HFF-Myc (cell line): ENCODE results near the gene CNPY1.

Source experiments
- DNase-seq: peaks from one replicate; pipeline ENCODE4 v3.0.0-alpha.2; 2011; ENCODE audit warnings: low read depth; ENCODE audit errors: extremely low read depth
- H3K4me3 ChIP-seq: replicated peaks from 2 replicates; pipeline ENCODE4 v1.5.1; 2011; ENCODE audit warnings: low read depth, mild to moderate bottlenecking, control low read depth, low read length
- TF ChIP-seq, protein P1 (sequence below): IDR thresholded peaks from 2 replicates; pipeline ENCODE4 v1.5.1; 2012; ENCODE audit warnings: mild to moderate bottlenecking, low read depth, low read length, control low read depth; ENCODE audit errors: missing control alignments

The CNPY1 gene

DNA sequence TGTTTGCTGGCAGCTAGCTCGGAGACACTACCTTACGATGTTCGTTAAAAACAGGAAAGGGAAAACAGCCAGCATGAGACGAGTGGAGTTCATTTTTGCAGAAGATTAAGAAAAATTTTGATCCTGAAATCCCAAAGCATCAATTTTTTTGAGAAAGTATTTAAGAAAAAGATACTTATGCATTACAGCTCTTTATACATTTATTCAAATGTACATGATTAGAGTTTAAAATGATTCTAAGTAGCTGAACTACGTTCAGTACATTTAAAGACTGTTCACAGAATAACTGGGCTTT lies 34.7 kb downstream of the CNPY1 start:
- H3K4me3 ChIP-seq, result no peak overlapping the region
- no peak for DNase-seq

DNA sequence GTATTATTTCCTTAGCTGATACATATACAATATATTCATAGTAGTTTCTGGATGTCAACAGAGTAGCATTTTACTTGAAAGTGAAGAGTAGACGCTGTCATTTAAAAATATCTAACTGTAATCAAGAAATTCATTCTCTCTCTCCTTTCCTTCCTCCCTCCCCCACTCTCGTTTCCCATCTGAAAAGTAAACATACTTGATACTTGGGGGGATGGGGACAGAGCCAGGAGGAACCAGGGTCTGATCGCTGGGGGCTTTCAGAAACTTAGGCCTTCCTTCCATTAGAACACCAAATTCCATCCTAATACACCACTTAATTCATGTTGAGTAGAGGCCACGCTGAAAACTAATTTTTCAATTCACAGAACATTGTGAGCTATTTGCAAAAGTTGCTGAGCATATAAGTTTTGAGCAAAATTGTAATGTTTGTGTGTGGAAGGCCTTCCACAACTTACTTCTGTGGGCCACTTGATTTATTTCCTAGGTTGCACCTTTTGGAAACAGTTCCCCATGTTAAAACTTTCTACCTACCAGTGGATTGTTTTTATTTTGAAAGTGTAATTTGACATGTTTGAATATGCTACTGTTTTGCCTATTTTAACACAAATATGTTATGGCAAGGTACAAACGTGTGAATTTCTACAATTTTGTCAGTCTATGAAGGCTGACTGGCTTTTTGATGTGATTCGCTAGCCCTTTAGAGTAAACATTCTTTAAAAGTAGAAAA lies 35.2 kb downstream of the CNPY1 start:
- no peak for DNase-seq
- TF ChIP-seq, protein P1, sequence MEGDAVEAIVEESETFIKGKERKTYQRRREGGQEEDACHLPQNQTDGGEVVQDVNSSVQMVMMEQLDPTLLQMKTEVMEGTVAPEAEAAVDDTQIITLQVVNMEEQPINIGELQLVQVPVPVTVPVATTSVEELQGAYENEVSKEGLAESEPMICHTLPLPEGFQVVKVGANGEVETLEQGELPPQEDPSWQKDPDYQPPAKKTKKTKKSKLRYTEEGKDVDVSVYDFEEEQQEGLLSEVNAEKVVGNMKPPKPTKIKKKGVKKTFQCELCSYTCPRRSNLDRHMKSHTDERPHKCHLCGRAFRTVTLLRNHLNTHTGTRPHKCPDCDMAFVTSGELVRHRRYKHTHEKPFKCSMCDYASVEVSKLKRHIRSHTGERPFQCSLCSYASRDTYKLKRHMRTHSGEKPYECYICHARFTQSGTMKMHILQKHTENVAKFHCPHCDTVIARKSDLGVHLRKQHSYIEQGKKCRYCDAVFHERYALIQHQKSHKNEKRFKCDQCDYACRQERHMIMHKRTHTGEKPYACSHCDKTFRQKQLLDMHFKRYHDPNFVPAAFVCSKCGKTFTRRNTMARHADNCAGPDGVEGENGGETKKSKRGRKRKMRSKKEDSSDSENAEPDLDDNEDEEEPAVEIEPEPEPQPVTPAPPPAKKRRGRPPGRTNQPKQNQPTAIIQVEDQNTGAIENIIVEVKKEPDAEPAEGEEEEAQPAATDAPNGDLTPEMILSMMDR, result no peak
- no peak overlapping the region for H3K4me3 ChIP-seq

More for the DNA sequence above, 34.7 kb downstream of the CNPY1 start:
- TF ChIP-seq, protein P1, result no peak

DNA sequence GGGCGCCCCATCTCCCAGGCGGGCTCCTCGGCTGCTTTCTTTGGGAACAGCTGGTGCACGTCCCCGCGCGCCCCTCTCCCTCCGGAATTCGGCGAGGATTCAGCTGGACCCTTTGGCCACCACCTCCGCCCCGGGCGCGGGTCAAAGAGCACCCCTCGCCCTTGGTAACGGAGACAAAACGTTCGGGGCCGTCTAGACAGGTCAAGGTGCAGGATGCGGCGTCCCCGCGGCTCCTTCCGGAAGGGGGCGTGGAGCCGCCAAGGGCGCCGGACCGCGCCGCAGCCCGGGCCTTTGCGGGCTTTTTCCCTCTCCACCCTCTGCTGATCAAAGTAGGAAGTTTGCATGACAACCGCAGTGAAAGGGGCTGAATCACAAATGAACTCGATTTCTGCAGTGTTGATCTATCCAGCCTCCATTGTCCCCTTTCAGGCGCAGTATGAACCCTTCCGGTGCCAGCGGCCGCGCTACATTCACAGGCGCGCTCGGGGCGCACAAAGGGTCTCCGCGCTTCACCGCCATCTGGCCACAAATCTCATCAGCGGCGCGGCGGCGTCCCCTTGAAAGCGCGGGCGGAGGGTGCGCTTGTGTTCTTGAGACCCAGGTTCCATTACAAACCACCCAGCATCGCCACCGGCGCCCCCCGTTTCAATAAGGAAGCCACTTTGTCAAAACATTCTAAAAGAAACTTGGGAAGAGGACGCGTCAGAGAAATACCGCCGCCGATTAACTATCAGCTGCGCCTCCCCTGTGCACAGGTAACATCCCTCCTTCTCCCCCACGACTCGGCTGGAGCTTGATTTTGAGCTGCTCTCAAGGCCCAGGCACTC lies 36.4 kb downstream of the CNPY1 start:
- DNase-seq, result no peak

DNA sequence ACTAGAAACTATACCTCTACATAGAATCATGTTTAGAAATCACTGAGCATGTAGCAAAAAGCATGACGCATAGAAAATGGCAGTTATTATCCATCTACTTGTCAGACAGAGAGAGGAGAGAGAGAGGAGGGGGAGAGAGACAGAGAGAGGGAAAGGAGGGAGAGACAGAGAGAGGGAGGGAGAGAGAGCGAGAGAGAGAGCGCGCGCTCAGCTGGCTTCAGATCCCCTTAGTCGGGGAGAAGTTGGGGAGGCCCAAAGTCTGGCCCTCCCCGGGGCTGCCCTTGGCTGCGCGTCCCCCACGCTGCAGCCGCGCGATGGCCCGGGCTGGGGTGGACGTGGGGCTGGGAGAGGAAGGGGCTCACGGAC lies 37.0 kb downstream of the CNPY1 start:
- TF ChIP-seq, protein P1, result no peak
- no peak overlapping the region for H3K4me3 ChIP-seq
- DNase-seq, result no peak

More for the DNA sequence above, 36.4 kb downstream of the CNPY1 start:
- TF ChIP-seq, protein P1, result no peak
- H3K4me3 ChIP-seq, result no peak overlapping the region

DNA sequence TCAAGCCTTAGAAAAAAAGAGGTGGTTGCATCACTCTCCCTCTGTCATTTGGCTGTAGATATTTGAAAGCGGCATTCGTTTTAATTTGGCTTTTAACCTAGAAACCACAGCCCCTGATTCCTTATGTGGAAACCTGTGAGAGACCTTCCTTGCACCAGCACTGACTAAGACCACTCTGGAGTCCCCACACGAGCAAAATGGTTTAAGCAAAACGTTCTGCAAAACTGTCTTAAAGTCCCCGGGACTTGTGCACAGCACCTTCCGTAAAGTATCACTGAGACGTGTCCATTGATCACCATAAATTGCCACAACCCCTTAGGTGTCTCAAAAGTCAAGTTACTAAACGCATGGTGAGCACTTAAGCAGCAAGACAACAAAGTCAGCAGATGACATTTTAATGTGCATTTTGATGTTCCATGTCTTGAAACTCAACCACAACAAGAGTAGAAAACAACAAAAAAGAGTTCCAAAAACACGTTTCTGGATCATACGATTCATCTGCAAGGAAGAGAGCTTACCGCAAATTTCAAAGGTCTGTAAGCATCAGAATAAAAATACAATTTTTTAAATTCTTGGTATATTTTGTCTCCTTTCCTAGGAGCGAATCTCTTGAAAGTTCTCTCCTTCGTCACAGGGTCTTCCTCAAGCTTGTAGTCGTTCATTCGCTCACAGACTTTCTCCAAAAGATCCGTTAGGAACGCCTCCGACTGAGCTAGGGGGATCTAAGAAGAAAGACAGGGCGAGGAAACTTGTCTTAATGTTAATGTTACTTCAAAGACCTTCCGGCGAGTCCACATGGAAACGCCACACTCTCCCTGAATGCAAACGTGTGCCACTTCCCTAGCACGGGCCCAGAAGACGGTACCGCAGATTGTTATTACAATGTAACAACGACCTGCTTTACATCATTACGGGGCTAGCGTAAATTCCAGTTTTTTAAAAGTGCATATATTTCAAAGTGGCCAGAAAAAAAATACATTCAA lies 37.7 kb downstream of the CNPY1 start:
- no peak for DNase-seq

DNA sequence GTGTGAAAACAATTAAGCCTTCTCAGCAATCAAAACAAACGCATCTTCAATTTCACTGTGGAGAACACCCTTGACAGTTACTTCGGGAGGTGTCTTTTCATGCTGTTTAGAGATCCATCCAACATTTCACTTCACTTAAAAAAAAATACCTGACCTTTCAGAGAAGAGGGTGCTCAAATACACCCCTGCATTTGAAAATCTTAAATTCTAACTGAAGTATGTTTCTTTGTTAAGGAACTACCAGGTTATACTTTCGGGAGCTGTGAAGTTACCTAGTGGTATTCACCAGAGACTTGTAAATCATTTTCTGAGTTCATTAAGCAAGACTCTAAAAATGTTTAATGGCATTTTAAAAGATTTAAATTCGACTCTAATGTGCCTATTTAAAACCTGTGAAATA lies 38.8 kb downstream of the CNPY1 start:
- TF ChIP-seq, protein P1, result no peak
- H3K4me3 ChIP-seq, result no peak overlapping the region
- DNase-seq, result no peak

More for the DNA sequence above, 37.7 kb downstream of the CNPY1 start:
- H3K4me3 ChIP-seq, result no peak overlapping the region
- TF ChIP-seq, protein P1, result no peak
